HCT116 (cell line): Measurements from ENCODE around the gene UVRAG. TPM values are rescaled to one million over a fixed set of nuclear protein-coding genes. Genes with fewer than 3 reads are reported as not detected.

Experiments
- ATAC-seq: fragments of 200-7000 bp; cut with Tn5 transposase; 2 replicates; pipeline ENCODE4 v1.9.1; 2020; ENCODE audit warnings: mild to moderate bottlenecking, moderate library complexity
- BruUV-seq: library from RNA; stranded (reverse); fragments of 400-500 nt; replicated peaks from 2 replicates; lab custom pipeline; 2021; lab: Mats Ljungman, UMichigan
- CTCF ChIA-PET: fragments of 300-600 bp; sonication (Branson Sonifier 250); formaldehyde crosslinking; loops from one replicate; lab custom pipeline; 2021; ENCODE audit warnings: antibody characterized with exemption; lab: Charles Lee
- POLR2A ChIA-PET: fragments of 300-600, 350-600 bp; sonication (Branson Sonifier 250); formaldehyde crosslinking; loops from one replicate; lab custom pipeline; 2021; ENCODE audit warnings: antibody characterized with exemption; lab: Charles Lee
- RAD21 ChIA-PET, 2 experiments: fragments of 300-600 bp; sonication (Branson Sonifier 250); formaldehyde crosslinking; loops; one replicate each; lab custom pipeline; 2023; ENCODE audit warnings: low total read pairs in 2 of 2; ENCODE audit not compliant: uncharacterized antibody in 2 of 2, unreplicated experiment in 2 of 2, low non-redundant PET in 1 of 2; lab: Charles Lee
- DNase-seq: peaks from one replicate; pipeline ENCODE4 v3.0.0-alpha.2; 2010; ENCODE audit warnings: low read depth, low spot score
- H2AFZ ChIP-seq: fragments of 200-600 bp; shearing (Covaris generic), sonication (generic); 2 replicates; pipeline ENCODE4 v1.6.1; 2017; ENCODE audit warnings: low read depth, mixed run types, mixed read lengths, antibody characterized with exemption, low read length; ENCODE audit not compliant: poor library complexity, severe bottlenecking
- H3K27ac ChIP-seq: 2 replicates; pipeline ENCODE4 v1.5.1; 2012; ENCODE audit warnings: low read depth, low read length
- H3K27me3 ChIP-seq: fragments of 200-600 bp; sonication (generic); 2 replicates; pipeline ENCODE4 v1.6.1; 2016; ENCODE audit warnings: mixed run types, low read length, mixed read lengths; ENCODE audit not compliant: insufficient read depth
- H3K36me3 ChIP-seq, 2 experiments: fragments of 200-500 bp in 1 of 2; fragments of 200-600 bp in 1 of 2; sonication (Bioruptor generic) in 1 of 2; sonication (generic) in 1 of 2; 2 replicates each; pipeline versions ENCODE4 v1.5.1 to v1.6.1; 2014 to 2016; ENCODE audit warnings: low read length in 2 of 2, inconsistent platforms in 1 of 2, mixed read lengths in 1 of 2, mixed run types in 1 of 2; ENCODE audit not compliant: insufficient read depth in 2 of 2, control insufficient read depth in 1 of 2
- H3K4me1 ChIP-seq, 2 experiments: fragments of 200-600 bp in 1 of 2; sonication (generic) in 1 of 2; 2 replicates each; pipeline versions ENCODE4 v1.5.1 to v1.6.1; 2012 to 2017; ENCODE audit warnings: low read length in 2 of 2, inconsistent platforms in 1 of 2, mild to moderate bottlenecking in 1 of 2, mixed read lengths in 1 of 2, mixed run types in 1 of 2, moderate library complexity in 1 of 2; ENCODE audit not compliant: insufficient read depth in 2 of 2, control insufficient read depth in 1 of 2
- H3K4me2 ChIP-seq: fragments of 200-600 bp; sonication (generic); 2 replicates; pipeline ENCODE4 v1.6.1; 2017; ENCODE audit warnings: mixed run types, low read length, mixed read lengths
- H3K4me3 ChIP-seq, 2 experiments: fragments of 200-600 bp in 1 of 2; sonication (generic) in 1 of 2; replicated peaks in 1 of 2; 2 replicates each; pipeline ENCODE4 v1.5.1; 2011 to 2016; ENCODE audit warnings: low read length in 2 of 2, control low read depth in 1 of 2, low read depth in 1 of 2, mild to moderate bottlenecking in 1 of 2, mixed read lengths in 1 of 2, mixed run types in 1 of 2
- H3K79me2 ChIP-seq: fragments of 200-600 bp; sonication (generic); 2 replicates; pipeline ENCODE4 v1.6.1; 2017; ENCODE audit warnings: mild to moderate bottlenecking, mixed run types, low read length, moderate library complexity, mixed read lengths; ENCODE audit not compliant: insufficient read depth
- H3K9ac ChIP-seq: fragments of 200-600 bp; sonication (generic); 2 replicates; pipeline ENCODE4 v1.6.1; 2016; ENCODE audit warnings: low read length, mixed read lengths
- H3K9me2 ChIP-seq: fragments of 200-600 bp; sonication (generic), shearing (Covaris generic); 2 replicates; pipeline ENCODE4 v1.6.1; 2017; ENCODE audit warnings: mixed run types, mild to moderate bottlenecking, moderate library complexity; ENCODE audit not compliant: insufficient read depth
- H3K9me3 ChIP-seq, 2 experiments: fragments of 200-500 bp in 1 of 2; fragments of 200-600 bp in 1 of 2; sonication (Bioruptor generic) in 1 of 2; sonication (generic) in 1 of 2; 2 replicates each; pipeline ENCODE4 v1.6.1; 2014 to 2017; ENCODE audit warnings: low read length in 2 of 2, mixed read lengths in 2 of 2, inconsistent platforms in 1 of 2, low read depth in 1 of 2, mild to moderate bottlenecking in 1 of 2, mixed run types in 1 of 2, moderate library complexity in 1 of 2; ENCODE audit not compliant: control insufficient read depth in 1 of 2, insufficient read depth in 1 of 2
- H4K20me1 ChIP-seq: fragments of 200-600 bp; sonication (generic), shearing (Covaris generic); 2 replicates; pipeline ENCODE4 v1.6.1; 2017; ENCODE audit warnings: mixed run types, mild to moderate bottlenecking, moderate library complexity; ENCODE audit not compliant: insufficient read depth
- ATF3 ChIP-seq: IDR thresholded peaks from 2 replicates; pipeline ENCODE4 v1.6.1; 2012
- CEBPB ChIP-seq: IDR thresholded peaks from 2 replicates; pipeline ENCODE4 v1.6.1; 2012; ENCODE audit warnings: low read depth
- CTCF ChIP-seq, 3 experiments: fragments of 200-600 bp in 1 of 3; sonication (generic) in 1 of 3; IDR thresholded peaks in 2 of 3; conservative IDR thresholded peaks in 1 of 3; 2 replicates each; pipeline ENCODE4 v1.5.1; 2012 to 2017; ENCODE audit warnings: low read depth in 2 of 3, low read length in 2 of 3, antibody characterized with exemption in 1 of 3, borderline replicate concordance in 1 of 3, control low read depth in 1 of 3, mild to moderate bottlenecking in 1 of 3, mixed read lengths in 1 of 3, mixed run types in 1 of 3, moderate library complexity in 1 of 3; ENCODE audit not compliant: insufficient read depth in 1 of 3
- ELF1 ChIP-seq: IDR thresholded peaks from 2 replicates; pipeline ENCODE4 v1.6.1; 2012; ENCODE audit warnings: low read depth, borderline replicate concordance
- EZH2phosphoT487 ChIP-seq: fragments of 200-600 bp; IDR thresholded peaks from 2 replicates; pipeline ENCODE4 v1.6.1; 2018; ENCODE audit warnings: antibody characterized with exemption, borderline replicate concordance
- FOSL1 ChIP-seq: IDR thresholded peaks from 2 replicates; pipeline ENCODE4 v1.6.1; 2012; ENCODE audit warnings: low read depth
- JUND ChIP-seq: IDR thresholded peaks from 2 replicates; pipeline ENCODE4 v1.6.1; 2012
- MAX ChIP-seq: IDR thresholded peaks from 2 replicates; pipeline ENCODE4 v1.6.1; 2012
- POLR2A ChIP-seq: IDR thresholded peaks from 2 replicates; pipeline ENCODE4 v1.7.0; 2011; ENCODE audit warnings: borderline replicate concordance; ENCODE audit not compliant: insufficient read depth, insufficient read length; ENCODE audit errors: extremely low read depth
- REST ChIP-seq: IDR thresholded peaks from 2 replicates; pipeline ENCODE4 v1.6.1; 2012; ENCODE audit warnings: low read depth
- SP1 ChIP-seq: IDR thresholded peaks from 2 replicates; pipeline ENCODE4 v1.6.1; 2012; ENCODE audit warnings: low read depth
- TCF7L2 ChIP-seq: IDR thresholded peaks from 2 replicates; pipeline ENCODE4 v1.7.0; 2011; ENCODE audit warnings: borderline replicate concordance, inconsistent platforms; ENCODE audit not compliant: insufficient read depth, insufficient read length; ENCODE audit errors: extremely low read depth
- YY1 ChIP-seq: IDR thresholded peaks from 2 replicates; pipeline ENCODE4 v1.6.1; 2011; ENCODE audit warnings: low read length, low read depth, moderate library complexity, mild to moderate bottlenecking; ENCODE audit not compliant: insufficient replicate concordance; ENCODE audit errors: extremely low read depth
- ZBTB33 ChIP-seq: IDR thresholded peaks from 2 replicates; pipeline ENCODE4 v1.6.1; 2011; ENCODE audit warnings: mild to moderate bottlenecking, low read length, moderate library complexity; ENCODE audit not compliant: insufficient replicate concordance; ENCODE audit errors: extremely low read depth
- ZFX ChIP-seq: fragments of 450-650 bp; IDR thresholded peaks from 2 replicates; pipeline ENCODE4 v1.6.1; 2017
- ZNF274 ChIP-seq: fragments of 200-500 bp; sonication (Bioruptor generic); IDR thresholded peaks from 2 replicates; pipeline ENCODE4 v1.6.1; 2014; ENCODE audit warnings: mild to moderate bottlenecking, low read depth, low read length, inconsistent platforms
- intact Hi-C: fragments of 100-400 bp; cut with micrococcal nuclease; formaldehyde crosslinking; loops from 2 replicates; pipeline ENCODE4 v1.10.0; 2022
- total RNA-seq: library from RNA; stranded (reverse); gene quantifications from one replicate; pipeline ENCODE4 v1.2.1, GENCODE V29; 2021; ENCODE audit not compliant: unreplicated experiment

Gene UVRAG
- total RNA-seq, 1 experiment from 2014 or later: 12.3 TPM

- H4K20me1 ChIP-seq: no peaks in the 10 kb centered on the region
- ChIA-PET CTCF (no interaction called here), POLR2A (no interaction called here), RAD21 (no interaction called here)
- H3K27ac ChIP-seq: no peak overlapping the region
- H3K4me2 ChIP-seq: no peak overlapping the region
- H3K9me3 ChIP-seq: no peaks in the 10 kb centered on the region
- no peak for ATAC-seq
- H2AFZ ChIP-seq: no peak overlapping the region
- no peaks in the 10 kb centered on the region for H3K27me3 ChIP-seq
- no peaks in the 10 kb centered on the region for H3K4me1 ChIP-seq
- H3K36me3 ChIP-seq: no peaks in the 10 kb centered on the region
- intact Hi-C loops: no loop called here
- BruUV-seq: no TSS peak
- no peak for TF ChIP-seq EZH2phosphoT487
- no peak for TF ChIP-seq TCF7L2
- TF ChIP-seq ZBTB33: no peak
- no peak for TF ChIP-seq CTCF (IDR thresholded peaks at IDR 0.05 in 2 of 3, conservative IDR thresholded peaks at IDR 0.05 in 1 of 3; ENCODE audit: borderline replicate concordance in 1 of 3, insufficient read depth in 1 of 3, low read depth in 2 of 3, low read length in 2 of 3)
- TF ChIP-seq POLR2A: no peak
- no peak for TF ChIP-seq YY1
- TF ChIP-seq ELF1: no peak
- no peak for TF ChIP-seq ZNF274
- TF ChIP-seq SP1: no peak
- no peak for TF ChIP-seq REST
- no peak for TF ChIP-seq MAX
- TF ChIP-seq JUND: no peak
- no peak for TF ChIP-seq CEBPB
- no peak for TF ChIP-seq ZFX
- no peak for TF ChIP-seq FOSL1
- TF ChIP-seq ATF3: no peak
- H3K79me2 ChIP-seq: peaks cover 11% of the 10 kb centered on the region; the same call in 1 of the 2 replicates
- H3K9ac ChIP-seq: no peak overlapping the region
- H3K9me2 ChIP-seq: no peaks in the 10 kb centered on the region
- no peak for DNase-seq
- H3K4me3 ChIP-seq: no peak overlapping the region
Measured at GRCh38 chr11:75827562-75827961, 12.6 kb downstream of the UVRAG start.
